Skeletal muscle satellite cell (primary cell): ENCODE results near the gene SMIM31.

Experiments used
- H3K27me3 ChIP-seq: 2 replicates; pipeline ENCODE4 v1.7.0; 2013; ENCODE audit warnings: low read length; ENCODE audit not compliant: control insufficient read depth, insufficient read depth
- H3K36me3 ChIP-seq: 2 replicates; pipeline ENCODE4 v1.7.0; 2013; ENCODE audit warnings: mild to moderate bottlenecking, control low read depth, low read length; ENCODE audit not compliant: insufficient read depth
- H3K4me1 ChIP-seq: 2 replicates; pipeline ENCODE4 v1.7.0; 2013; ENCODE audit warnings: low read length; ENCODE audit not compliant: control insufficient read depth, insufficient read depth
- H3K4me2 ChIP-seq: 2 replicates; pipeline ENCODE4 v1.7.0; 2013; ENCODE audit warnings: mild to moderate bottlenecking, low read length
- H3K4me3 ChIP-seq: 2 replicates; pipeline ENCODE4 v1.7.0; 2013; ENCODE audit warnings: low read length
- H3K9ac ChIP-seq: 2 replicates; pipeline ENCODE4 v1.7.0; 2013; ENCODE audit warnings: mild to moderate bottlenecking, low read depth, low read length, moderate library complexity
- H3K9me3 ChIP-seq: replicated peaks from 2 replicates; pipeline ENCODE4 v1.7.0; 2013; ENCODE audit warnings: mild to moderate bottlenecking, control low read depth, low read length

SMIM31 gene

DNA sequence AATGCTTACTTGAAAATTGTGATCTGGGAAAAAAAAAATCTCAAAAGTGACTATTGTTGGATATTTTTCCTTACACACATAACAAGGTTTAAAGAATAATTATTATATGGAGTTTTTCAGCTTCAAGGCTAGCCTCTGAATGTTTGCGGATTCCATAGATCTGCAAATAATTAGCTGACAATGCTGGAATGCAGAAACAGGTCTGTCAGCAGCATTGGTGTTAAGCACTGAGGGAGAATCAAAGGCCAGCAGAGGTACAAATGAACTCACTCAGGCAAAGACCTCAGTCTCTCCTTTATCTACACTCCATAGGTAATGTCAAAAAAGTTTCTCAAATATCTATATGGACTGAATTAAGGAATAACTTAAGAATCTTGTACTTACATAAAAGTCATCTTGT is 35.1 kb downstream of the SMIM31 start:
- Histone ChIP-seq H3K9me3 (no peaks in the 10 kb centered on the region), H3K4me3 (no peak overlapping the region), H3K9ac (no peak overlapping the region), H3K36me3 (no peaks in the 10 kb centered on the region), H3K27me3 (no peaks in the 10 kb centered on the region), H3K4me2 (no peak overlapping the region), H3K4me1 (no peaks in the 10 kb centered on the region)

- Histone ChIP-seq H3K4me1 (no peaks in the 10 kb centered on the region), H3K9me3 (no peaks in the 10 kb centered on the region), H3K27me3 (no peaks in the 10 kb centered on the region), H3K4me2 (no peak overlapping the region), H3K4me3 (no peak overlapping the region), H3K36me3 (no peaks in the 10 kb centered on the region), H3K9ac (no peak overlapping the region)
Measured at GRCh38 chr4:164790249-164790648, 36.3 kb downstream of the SMIM31 start.

GRCh38 chr4:164799410-164799809 is 45.5 kb downstream of the SMIM31 start:
- Histone ChIP-seq H3K4me1 (no peaks in the 10 kb centered on the region), H3K27me3 (no peaks in the 10 kb centered on the region), H3K36me3 (no peaks in the 10 kb centered on the region), H3K4me2 (no peak overlapping the region), H3K4me3 (no peak overlapping the region), H3K9ac (no peak overlapping the region), H3K9me3 (no peaks in the 10 kb centered on the region)

- Histone ChIP-seq H3K4me3 (no peak overlapping the region), H3K4me2 (no peak overlapping the region), H3K9me3 (no peaks in the 10 kb centered on the region), H3K36me3 (no peaks in the 10 kb centered on the region), H3K4me1 (no peaks in the 10 kb centered on the region), H3K9ac (no peak overlapping the region), H3K27me3 (no peaks in the 10 kb centered on the region)
Measured at GRCh38 chr4:164800786-164801185, 46.9 kb downstream of the SMIM31 start.

DNA sequence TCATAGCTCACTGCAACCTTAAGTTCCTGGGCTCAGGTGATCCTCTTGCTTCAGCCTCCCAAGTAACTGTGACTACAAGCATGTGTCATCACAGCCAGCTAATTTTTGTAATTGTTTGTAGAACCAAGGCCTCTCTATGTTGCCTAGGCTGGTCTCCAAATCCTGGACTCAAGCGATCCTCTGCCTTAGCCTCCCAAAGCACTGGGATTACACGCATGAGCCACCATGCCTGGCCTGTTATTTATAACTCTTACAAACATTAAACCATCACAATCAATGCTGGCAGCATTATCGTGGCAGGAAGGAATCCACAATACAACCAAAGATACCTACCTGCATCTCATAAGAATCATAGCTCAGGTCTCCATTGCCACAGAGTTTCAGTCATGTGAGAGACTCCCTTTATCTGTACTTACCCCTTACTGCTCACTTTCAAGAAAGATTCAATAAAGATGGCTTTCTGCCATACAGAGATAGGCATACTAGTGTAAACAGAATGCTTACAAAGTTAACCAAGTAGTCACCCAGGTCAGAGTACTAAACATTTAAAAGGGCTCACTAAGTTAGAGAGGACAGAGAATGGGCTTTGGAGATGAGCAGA is 48.5 kb downstream of the SMIM31 start:
- H3K4me3 ChIP-seq = no peak overlapping the region
- H3K36me3 ChIP-seq = no peaks in the 10 kb centered on the region
- no peak overlapping the region for H3K4me2 ChIP-seq
- H3K27me3 ChIP-seq = no peaks in the 10 kb centered on the region
- H3K9me3 ChIP-seq = no peaks in the 10 kb centered on the region
- no peaks in the 10 kb centered on the region for H3K4me1 ChIP-seq
- no peak overlapping the region for H3K9ac ChIP-seq

DNA sequence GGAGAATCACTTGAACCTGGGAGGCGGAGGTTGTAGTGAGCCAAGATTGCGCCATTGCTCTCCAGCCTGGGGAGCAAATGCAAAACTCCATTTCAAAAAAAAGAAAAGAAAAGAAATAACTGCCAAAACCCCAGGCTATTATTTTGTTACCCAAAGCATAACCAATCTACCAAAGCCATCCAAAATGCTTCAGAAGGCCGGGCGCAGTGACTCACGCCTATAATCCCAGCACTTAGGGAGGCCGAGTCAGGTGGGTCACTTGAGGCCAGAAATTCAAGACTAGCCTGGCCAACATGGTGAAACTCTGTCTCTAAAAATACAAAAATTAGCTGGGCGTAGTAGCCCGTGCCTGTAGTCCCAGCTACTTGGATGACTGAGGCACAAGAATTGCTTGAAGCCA is 49.8 kb downstream of the SMIM31 start:
- H3K4me2 ChIP-seq = no peak overlapping the region
- H3K27me3 ChIP-seq = no peaks in the 10 kb centered on the region
- H3K9me3 ChIP-seq = no peaks in the 10 kb centered on the region
- no peaks in the 10 kb centered on the region for H3K36me3 ChIP-seq
- H3K9ac ChIP-seq = no peak overlapping the region
- H3K4me3 ChIP-seq = no peak overlapping the region
- H3K4me1 ChIP-seq = peaks cover 7% of the 10 kb centered on the region

- no peak overlapping the region for H3K9ac ChIP-seq
- H3K4me3 ChIP-seq = no peak overlapping the region
- H3K4me1 ChIP-seq = peaks cover 7% of the 10 kb centered on the region
- no peaks in the 10 kb centered on the region for H3K36me3 ChIP-seq
- H3K4me2 ChIP-seq = peak overlapping the region; percentile 58
- no peaks in the 10 kb centered on the region for H3K27me3 ChIP-seq
- H3K9me3 ChIP-seq = no peaks in the 10 kb centered on the region
Measured at GRCh38 chr4:164807611-164808010, 53.7 kb downstream of the SMIM31 start.

DNA sequence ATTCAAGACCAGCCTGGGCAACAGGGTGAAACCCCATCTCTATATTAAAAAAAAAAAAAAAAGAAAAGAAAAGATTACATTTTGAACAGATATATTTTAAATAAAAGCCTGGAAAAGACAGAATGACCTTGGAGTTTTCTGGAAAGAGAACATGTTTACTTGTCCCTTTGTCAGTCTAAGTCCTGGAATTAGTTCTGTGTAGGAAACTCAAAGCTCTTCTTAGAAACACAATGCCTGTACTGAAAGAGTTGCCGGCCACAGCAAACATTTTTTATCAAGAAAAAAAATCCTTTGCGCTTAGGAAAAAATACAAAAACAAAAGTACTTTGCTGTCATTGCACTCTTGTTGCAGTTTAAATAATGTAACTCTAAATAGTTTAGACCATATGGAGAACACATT is 59.6 kb downstream of the SMIM31 start:
- no peak overlapping the region for H3K9ac ChIP-seq
- no peaks in the 10 kb centered on the region for H3K4me1 ChIP-seq
- H3K36me3 ChIP-seq = no peaks in the 10 kb centered on the region
- no peaks in the 10 kb centered on the region for H3K27me3 ChIP-seq
- no peak overlapping the region for H3K4me2 ChIP-seq
- no peaks in the 10 kb centered on the region for H3K9me3 ChIP-seq
- H3K4me3 ChIP-seq = no peak overlapping the region

- Histone ChIP-seq H3K36me3 (no peaks in the 10 kb centered on the region), H3K4me1 (no peaks in the 10 kb centered on the region), H3K4me3 (no peak overlapping the region), H3K9ac (no peak overlapping the region), H3K4me2 (no peak overlapping the region), H3K27me3 (no peaks in the 10 kb centered on the region), H3K9me3 (no peaks in the 10 kb centered on the region)
Measured at GRCh38 chr4:164815711-164816110, 61.8 kb downstream of the SMIM31 start.

DNA sequence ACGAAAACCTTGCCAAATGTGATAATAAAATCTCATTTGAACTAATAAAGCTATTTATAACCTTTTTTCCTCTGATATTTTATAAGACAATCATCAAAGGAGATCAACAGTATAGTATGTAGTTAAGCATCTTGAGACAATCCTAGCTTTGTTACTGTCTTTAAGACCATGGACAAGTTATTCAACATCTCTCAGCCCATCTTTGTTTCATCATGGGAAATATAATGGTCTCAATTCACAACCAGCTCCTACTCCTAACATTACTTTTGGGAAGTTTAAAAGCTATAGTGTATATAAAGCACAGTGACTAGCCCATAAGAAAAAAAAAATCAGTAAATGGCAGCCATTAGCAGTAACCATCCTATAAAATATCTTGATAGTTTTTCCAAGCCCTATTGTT is 65.4 kb downstream of the SMIM31 start:
- H3K36me3 ChIP-seq = no peaks in the 10 kb centered on the region
- H3K4me2 ChIP-seq = no peak overlapping the region
- no peaks in the 10 kb centered on the region for H3K4me1 ChIP-seq
- H3K9me3 ChIP-seq = no peaks in the 10 kb centered on the region
- H3K27me3 ChIP-seq = no peaks in the 10 kb centered on the region
- H3K9ac ChIP-seq = no peak overlapping the region
- no peak overlapping the region for H3K4me3 ChIP-seq

GRCh38 chr4:164821711-164822110 is 67.8 kb downstream of the SMIM31 start:
- Histone ChIP-seq H3K4me3 (no peak overlapping the region), H3K4me2 (no peak overlapping the region), H3K4me1 (no peaks in the 10 kb centered on the region), H3K27me3 (no peaks in the 10 kb centered on the region), H3K36me3 (no peaks in the 10 kb centered on the region), H3K9me3 (no peaks in the 10 kb centered on the region), H3K9ac (no peak overlapping the region)

DNA sequence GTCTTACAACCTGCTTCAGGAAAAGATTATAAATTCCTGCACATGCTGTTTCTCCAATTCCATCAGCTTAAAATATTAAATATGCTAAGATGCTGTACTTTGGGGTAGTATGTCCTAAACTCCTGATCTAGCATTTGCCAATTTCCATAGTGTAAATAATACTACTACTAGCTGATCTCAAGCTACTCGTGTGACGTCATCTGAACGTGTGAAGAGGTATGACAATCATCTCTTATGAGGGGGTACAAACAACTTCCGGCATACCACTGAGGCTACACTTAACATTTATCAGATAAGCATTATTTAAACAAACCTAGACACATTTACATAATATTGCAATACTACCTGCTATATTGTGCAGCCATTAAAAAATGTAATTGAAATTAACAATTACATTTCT is 70.7 kb downstream of the SMIM31 start:
- no peak overlapping the region for H3K9ac ChIP-seq
- no peak overlapping the region for H3K4me3 ChIP-seq

More for the DNA sequence above, 70.7 kb downstream of the SMIM31 start:
- Histone ChIP-seq H3K9me3 (no peaks in the 10 kb centered on the region), H3K4me1 (no peaks in the 10 kb centered on the region), H3K4me2 (no peak overlapping the region), H3K27me3 (no peaks in the 10 kb centered on the region), H3K36me3 (no peaks in the 10 kb centered on the region)
